Posterior vena cava (tissue), 2 donors: ENCODE measurements around the gene DPM1. TPM values are rescaled to one million over a fixed set of nuclear protein-coding genes. Genes with fewer than 3 reads are reported as not detected.
"Not testable (repeated sequence)": the region's sequence is repeated elsewhere in the genome, so short reads cannot be mapped to it uniquely, and the experiment has no call there.

Experiments
- DNase-seq: peaks from one replicate; pipeline ENCODE4 v3.0.0-alpha.2; 2020; ENCODE audit warnings: low spot score
- intact Hi-C, 2 donors: fragments of 100-400 bp; cut with DNase I; formaldehyde crosslinking; loops; one replicate each; pipeline versions ENCODE4 v1.14.1 to v1.14.2; 2022 to 2023
- total RNA-seq, 2 donors: library from RNA; stranded (reverse); fragmentation: NEBNext Ultra II Directional; extraction: Animal tissue kit (Norgen Biotek cat#: 25700); gene quantifications; one replicate each; pipeline ENCODE4 v1.2.1, GENCODE V29; 2021
- donor health status: DM: yes; HTN: yes; CAD: no.
- donor health status: DM: yes; HTN: yes; CAD: no.

Gene DPM1
- total RNA-seq, 2 donors from 2014 or later, result 31.6 to 35.7 TPM

- intact Hi-C loops, result no loop called here
- DNase-seq, result no peak
Observed at GRCh38 chr20:50980851-50981713, 22.8 kb upstream of the DPM1 start.

DNA sequence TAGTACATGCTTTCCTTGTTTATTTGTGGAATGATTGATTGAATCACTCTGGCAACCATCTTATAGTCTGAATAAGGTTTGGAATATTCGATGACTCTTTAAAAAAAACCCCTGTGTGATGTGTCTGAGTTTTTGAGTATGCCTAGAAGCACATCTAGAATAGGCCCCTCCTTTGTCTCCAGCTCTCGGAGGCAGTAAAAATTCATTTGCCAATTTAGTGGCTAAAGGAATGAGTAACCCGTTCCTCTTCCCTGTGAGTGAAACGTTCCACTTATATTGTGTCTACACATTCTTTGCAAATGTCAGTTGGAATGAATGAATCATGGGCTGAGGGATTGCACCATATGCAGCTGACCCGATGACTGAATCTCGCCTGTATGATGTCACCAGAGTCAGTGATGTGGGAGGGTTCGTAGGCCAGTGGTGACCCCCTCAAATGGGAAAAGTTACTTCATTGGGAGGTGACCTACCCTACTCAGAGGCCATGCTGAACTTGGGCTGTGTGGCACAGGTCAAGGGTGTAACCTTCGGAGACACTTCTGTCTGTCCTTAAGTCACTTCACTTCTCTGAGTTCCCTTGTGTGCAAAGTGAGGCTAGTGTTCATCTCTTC, 21.8 kb upstream of the DPM1 start:
- intact Hi-C loops, result no loop called here
- DNase-seq, result no peak

DNA sequence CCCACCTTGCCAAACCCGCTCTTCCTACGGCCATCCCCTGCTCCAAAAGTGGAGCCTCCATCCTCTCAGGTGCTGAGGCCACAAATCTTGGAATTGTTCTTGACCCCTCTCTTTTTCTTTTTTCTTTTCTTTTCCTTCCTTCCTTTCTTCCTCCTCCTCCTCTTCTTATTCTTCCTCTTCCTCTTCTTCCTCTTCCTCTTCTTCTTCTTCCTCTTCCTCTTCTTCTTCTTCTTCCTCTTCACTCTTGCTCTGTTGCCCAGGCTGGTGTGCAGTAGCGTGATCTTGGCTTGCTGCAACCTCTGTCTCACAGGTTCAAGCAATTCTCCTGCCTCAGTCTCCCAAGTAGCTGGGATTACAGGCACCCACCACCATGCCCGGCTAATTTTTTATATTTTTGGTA, 20.2 kb upstream of the DPM1 start:
- intact Hi-C loops, DNase-seq: not testable (repeated sequence)

DNA sequence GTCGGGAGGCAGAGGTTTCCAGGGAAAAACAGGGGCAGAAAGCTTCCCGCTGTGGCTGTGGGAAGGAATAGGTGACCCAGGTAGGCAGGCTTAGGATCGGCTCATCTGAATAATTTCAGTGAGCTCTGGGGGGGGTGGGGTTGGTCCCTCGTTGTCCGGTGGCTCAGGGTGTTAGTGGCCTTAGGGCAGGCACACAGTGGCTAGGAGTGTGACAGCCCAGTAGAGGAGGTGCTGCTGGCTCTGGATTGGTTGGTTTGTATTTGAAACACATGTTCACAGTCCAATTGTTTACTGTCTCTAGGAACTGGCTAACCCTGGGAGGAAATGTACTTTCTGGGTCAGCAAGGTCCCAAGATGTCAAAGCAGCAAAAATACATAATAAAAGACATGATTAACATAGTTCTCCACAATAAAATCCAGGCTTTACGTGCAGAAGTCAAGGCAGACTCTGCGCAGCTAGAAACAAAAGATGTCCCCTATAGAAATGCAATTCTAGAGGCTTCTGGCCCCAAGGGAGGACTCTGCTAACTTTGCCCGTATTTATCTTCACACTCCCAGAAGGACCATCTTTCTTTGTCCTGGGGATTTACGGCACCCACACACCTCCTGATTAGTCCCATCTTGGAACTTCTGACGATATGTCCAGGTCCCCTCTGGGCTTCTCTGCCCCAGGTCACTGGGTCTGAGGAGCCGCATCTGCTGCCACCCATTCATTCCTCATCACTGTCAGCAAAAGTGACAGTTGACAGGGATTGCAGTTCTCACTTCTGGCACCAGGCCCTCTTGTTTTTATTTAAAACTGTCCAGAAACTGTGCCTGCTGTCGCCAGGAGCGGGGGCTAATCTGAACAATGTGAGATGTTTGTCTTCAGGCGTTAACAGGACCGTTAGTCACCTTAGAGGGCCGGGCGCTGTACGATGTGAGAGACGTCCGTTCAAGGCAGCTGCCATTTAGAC, 19.0 kb upstream of the DPM1 start:
- intact Hi-C loops, result no loop called here
- no peak for DNase-seq

DNA sequence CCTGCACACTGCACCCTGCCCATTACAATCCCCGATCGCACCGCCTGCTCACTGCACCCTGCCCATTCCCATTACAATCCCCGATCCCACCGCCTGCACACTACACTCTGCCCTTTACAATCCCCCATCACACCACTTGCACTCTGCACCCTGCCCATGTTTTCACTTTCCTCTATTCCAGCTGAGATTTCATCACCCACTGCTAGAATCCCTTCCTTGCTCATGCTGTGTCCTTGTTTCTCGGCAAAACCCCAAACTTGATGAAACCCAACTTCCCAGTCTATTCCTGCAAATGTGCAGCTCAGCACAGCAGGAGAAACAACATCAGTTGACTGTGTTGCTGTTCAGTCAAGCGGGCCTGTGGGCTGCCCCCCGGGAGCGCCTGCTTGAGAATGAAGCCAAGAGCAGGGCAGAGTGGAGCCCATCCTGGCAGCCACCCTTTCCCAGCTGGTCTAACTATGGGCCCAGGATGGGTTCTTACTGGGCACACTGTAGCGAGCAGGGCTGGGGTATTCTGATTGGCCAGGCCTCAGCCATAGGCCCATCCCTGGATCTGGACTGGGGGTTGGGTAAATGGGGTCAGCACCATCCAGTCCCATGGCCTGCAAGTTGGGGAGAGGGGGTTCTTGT, 17.5 kb upstream of the DPM1 start:
- intact Hi-C loops, result no loop called here
- no peak for DNase-seq

DNA sequence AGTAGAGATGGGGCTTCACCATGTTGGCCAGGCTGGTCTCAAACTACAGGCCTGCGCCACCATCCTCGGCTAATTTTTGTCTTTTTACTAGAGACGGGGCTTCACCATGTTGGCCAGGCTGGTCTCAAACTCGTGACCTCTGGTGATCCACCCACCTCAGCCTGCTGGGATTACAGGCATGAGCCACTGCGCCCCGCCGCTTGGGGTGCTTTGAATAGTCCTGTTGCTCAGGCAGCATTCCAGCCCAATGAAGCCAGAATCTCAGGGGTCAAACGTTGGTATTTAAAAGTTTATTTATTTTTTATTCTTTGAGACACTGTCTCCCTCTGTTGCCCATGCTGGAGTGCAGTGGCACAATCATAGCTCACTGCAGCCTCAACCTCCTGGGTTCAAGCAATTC, 11.6 kb upstream of the DPM1 start:
- DNase-seq, result no peak
- intact Hi-C loops, result no loop called here

DNA sequence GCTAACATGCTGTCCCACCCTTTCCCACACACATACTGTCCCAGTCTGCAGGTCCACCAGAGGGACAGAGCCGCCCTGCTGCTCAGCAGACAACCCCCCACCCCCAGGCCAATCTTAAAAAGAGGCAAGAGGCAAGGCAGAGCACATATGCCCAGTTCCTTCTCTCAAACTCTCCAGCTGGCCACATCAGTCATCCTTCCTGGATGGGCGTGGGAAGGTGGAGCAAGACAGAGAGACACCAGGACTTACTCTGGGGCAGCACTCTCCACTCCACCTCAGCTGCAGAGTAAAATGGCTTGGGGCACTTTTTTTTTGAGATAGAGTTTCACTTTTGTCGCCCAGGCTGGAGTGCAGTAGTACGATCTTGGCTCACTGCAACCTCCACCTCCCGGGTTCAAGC, 11.1 kb upstream of the DPM1 start:
- DNase-seq, result no peak
- intact Hi-C loops, result no loop called here

GRCh38 chr20:50968289-50968688, 10.0 kb upstream of the DPM1 start:
- intact Hi-C loops, result no loop called here
- DNase-seq, result no peak

GRCh38 chr20:50967586-50967985, 9.3 kb upstream of the DPM1 start:
- no peak for DNase-seq
- intact Hi-C loops, result no loop called here

DNA sequence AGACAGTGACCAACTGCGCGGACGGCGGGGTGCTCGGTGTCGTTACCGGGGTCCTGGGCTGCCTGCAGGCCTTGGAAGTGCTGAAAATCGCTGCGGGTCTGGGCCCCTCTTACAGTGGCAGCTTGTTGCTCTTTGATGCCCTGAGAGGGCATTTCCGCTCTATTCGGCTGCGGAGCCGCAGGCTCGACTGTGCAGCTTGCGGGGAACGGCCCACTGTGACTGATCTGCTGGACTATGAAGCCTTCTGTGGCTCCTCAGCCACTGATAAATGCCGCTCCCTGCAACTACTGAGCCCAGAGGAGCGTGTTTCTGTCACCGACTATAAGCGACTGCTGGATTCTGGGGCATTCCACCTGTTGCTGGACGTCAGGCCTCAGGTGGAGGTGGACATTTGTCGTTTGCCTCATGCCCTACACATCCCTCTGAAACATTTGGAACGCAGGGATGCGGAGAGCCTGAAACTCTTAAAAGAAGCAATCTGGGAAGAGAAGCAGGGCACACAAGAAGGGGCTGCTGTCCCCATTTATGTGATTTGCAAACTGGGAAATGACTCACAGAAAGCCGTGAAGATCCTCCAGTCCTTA, 1.3 kb upstream of the DPM1 start:
- intact Hi-C loops, result no loop called here

GRCh38 chr20:50958615-50959542, 547 bp upstream of the DPM1 start, which contains the start of gene MOCS3:
Gene MOCS3, plus strand, starts transcription at chr20:50958818. Its CDS starts 25 bp downstream, at chr20:50958843.
- intact Hi-C loops, result no loop called here

More for the DNA sequence above, 1.3 kb upstream of the DPM1 start:
- no peak for DNase-seq

DNA sequence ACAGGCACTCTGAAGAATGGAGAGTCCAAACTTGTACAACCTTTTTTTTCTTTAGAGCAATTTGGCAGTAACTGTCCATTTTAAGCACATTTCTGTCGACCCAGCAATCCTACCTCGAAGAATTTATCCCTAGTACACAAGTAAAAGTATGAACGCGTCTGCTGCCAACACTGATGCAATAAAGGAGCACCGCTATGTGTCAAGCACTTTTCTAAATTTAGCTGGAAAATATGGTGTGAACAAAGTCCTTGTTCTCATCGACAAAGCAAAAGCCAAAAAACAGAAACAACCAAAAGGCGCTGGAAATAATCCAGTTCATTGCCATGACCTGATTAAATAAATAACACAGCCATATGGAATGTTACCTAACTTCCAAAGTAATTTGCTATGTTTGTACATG, 1.1 kb downstream of the DPM1 start:
- intact Hi-C loops, result no loop called here
- no peak for DNase-seq

More at GRCh38 chr20:50958615-50959542, 547 bp upstream of the DPM1 start, which contains the start of gene MOCS3:
- peak; percentile 95 for DNase-seq

- intact Hi-C loops, result no loop called here
- no peak for DNase-seq
Observed at GRCh38 chr20:50953821-50954220, 4.5 kb downstream of the DPM1 start.

DNA sequence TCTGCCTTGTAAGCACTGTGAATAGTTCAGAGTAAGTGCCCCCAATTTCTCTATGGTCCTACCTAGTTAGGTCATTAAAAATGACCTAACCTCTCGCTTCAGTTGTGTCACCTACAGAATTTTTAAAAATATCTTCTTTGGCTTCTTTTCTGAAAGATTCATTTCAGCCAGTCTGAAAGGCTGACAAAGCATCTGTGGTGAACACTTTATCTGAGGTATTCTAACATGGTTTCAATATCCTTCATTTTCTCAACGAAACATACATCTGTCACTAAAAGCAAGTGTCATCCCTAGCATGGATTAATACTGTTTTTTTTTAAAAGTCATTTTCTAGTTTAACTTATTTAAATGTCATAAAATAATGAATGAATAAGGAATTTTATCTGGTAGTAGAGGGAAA, 5.1 kb downstream of the DPM1 start:
- intact Hi-C loops, result no loop called here
- no peak for DNase-seq

DNA sequence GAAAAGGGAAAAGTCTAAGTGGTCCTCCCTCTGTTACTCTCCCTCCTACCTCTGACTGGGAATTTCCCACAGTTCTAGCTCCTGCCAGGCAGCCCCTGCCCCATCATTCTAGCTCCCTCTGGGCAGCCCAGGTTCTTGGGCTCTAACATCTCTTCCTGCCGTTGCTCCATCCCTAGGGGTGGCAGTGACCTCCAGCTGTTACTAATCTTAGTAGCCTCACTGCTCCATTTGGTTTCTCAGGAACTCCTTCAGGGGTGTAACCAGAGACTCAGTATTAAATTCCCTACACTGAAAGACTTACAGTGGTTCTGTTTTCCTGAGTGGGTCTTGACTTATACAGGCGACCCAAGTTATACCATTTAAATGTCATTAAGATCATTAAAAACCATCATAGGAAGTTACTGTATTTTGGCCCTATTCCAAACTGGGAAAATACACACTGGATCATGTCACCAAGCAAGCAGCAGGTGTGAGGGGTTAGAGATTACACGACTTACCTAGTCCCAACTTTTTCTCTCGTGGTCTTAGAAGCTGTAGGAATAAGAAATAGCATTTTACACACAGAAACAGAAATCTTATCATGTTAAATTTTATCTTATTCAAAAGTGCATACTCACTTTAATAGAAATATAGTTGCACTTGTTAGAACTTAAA, 10.1 kb downstream of the DPM1 start:
- intact Hi-C loops, result no loop called here
- DNase-seq, result no peak

DNA sequence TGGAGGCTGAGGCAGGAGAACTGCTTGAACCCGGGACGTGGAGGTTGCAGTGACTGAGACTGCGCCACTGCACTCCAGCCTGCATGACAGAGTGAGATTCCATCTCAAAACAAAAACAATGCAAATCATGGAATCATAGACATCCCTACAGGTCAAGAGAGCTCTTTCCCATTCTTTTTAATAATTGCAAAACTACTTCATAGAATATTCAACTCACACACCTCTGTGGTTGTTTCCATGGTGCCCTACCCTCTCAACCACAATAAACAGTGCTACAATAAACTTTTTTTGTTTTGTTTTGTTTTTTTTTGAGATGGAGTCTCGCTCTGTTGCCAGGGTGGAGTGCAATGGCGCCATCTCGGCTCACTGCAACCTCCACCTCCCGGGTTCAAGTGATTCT, 15.3 kb downstream of the DPM1 start:
- no peak for DNase-seq
- intact Hi-C loops, result no loop called here

DNA sequence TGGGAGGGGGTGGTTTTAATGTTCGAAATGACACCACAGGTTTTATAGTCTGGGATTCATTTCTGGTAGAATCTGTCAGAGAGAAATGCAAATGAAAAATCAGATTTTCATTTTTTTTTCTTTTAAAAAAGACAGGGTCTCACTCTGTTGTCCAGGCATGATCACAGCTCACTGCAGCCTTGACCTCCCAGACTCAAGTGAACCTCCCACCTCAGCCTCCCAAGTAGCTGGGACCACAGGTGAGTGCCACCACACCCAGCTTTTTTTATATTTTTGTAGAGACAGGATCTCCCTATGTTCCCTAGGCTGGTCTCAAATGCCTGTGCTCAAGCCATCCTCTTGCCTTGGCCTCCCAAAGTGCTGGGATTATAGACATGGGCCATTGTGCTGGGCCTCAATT, 24.7 kb downstream of the DPM1 start:
- intact Hi-C loops, result no loop called here

More for the DNA sequence above, 24.7 kb downstream of the DPM1 start:
- DNase-seq, result no peak
